GM12878 (cell line): Measurements from ENCODE around the gene PLCG2. TPM values are rescaled to one million over a fixed set of nuclear protein-coding genes. Genes with fewer than 3 reads are reported as not detected.

Experiments
- ATAC-seq: fragments of 200-7000 bp; cut with Tn5 transposase; 3 replicates; pipeline ENCODE4 v1.9.1; 2020; ENCODE audit warnings: mild to moderate bottlenecking, moderate library complexity
- BruUV-seq: library from RNA; stranded (reverse); fragments of 400-500 nt; replicated peaks from 2 replicates; lab custom pipeline; 2021; lab: Mats Ljungman, UMichigan
- CTCF ChIA-PET: fragments of 300-600 bp; sonication (Branson Sonifier 250); formaldehyde crosslinking; extraction: SDS; loops from one replicate; lab custom pipeline; 2021; ENCODE audit warnings: inconsistent platforms; lab: Yijun Ruan, JAX
- POLR2A ChIA-PET: fragments of 350-600 bp; formaldehyde crosslinking; extraction: SDS; loops from one replicate; lab custom pipeline; 2021; ENCODE audit warnings: inconsistent platforms; lab: Charles Lee
- RAD21 ChIA-PET: fragments of 300-600 bp; sonication (Branson Sonifier 250); formaldehyde crosslinking; loops from one replicate; lab custom pipeline; 2023; ENCODE audit warnings: antibody characterized with exemption; ENCODE audit not compliant: unreplicated experiment; lab: Charles Lee
- SMC1A ChIA-PET: fragments of 300-600 bp; sonication (Branson Sonifier 250); formaldehyde crosslinking; loops from one replicate; lab custom pipeline; 2023; ENCODE audit not compliant: unreplicated experiment, uncharacterized antibody; lab: Charles Lee
- DNase-seq: peaks from one replicate; pipeline ENCODE4 v3.0.0-alpha.2; 2011; ENCODE audit warnings: low read depth, low spot score
- FAIRE-seq: peaks from 3 replicates; lab custom pipeline; 2011; peaks lifted over from hg19 to GRCh38; lab: Jason Lieb, UNC
- H2AFZ ChIP-seq: 2 replicates; pipeline ENCODE4 v1.6.0; 2011; ENCODE audit warnings: low read depth, low read length, control low read depth; ENCODE audit not compliant: control insufficient read depth
- H3K27ac ChIP-seq: 2 replicates; pipeline ENCODE4 v1.5.1; 2011; ENCODE audit warnings: control low read depth; ENCODE audit not compliant: control insufficient read depth, insufficient read depth
- H3K27me3 ChIP-seq, 2 experiments: replicated peaks in 1 of 2; 2 replicates each; pipeline versions ENCODE4 v1.6.0 to v1.6.1; 2011; ENCODE audit warnings: low read length in 1 of 2; ENCODE audit not compliant: control insufficient read depth in 2 of 2, insufficient read depth in 2 of 2
- H3K36me3 ChIP-seq, 2 experiments: 2 replicates each; pipeline ENCODE4 v1.5.1; 2011; ENCODE audit warnings: low read length in 1 of 2; ENCODE audit not compliant: control insufficient read depth in 2 of 2, insufficient read depth in 2 of 2
- H3K4me1 ChIP-seq: 2 replicates; pipeline ENCODE4 v1.6.1; 2011; ENCODE audit warnings: mild to moderate bottlenecking, low read length, moderate library complexity, mixed read lengths; ENCODE audit not compliant: control insufficient read depth, insufficient read depth
- H3K4me2 ChIP-seq: 2 replicates; pipeline ENCODE4 v1.6.0; 2011; ENCODE audit warnings: control low read depth; ENCODE audit not compliant: control insufficient read depth, insufficient read depth
- H3K4me3 ChIP-seq: fragments of 200-600 bp; sonication (generic); 2 replicates; pipeline ENCODE4 v1.5.1; 2016
- H3K79me2 ChIP-seq: 2 replicates; pipeline ENCODE4 v1.6.0; 2011; ENCODE audit warnings: low read length; ENCODE audit not compliant: control insufficient read depth, insufficient read depth
- H3K9ac ChIP-seq: 2 replicates; pipeline ENCODE4 v1.8.0; 2011; ENCODE audit warnings: low read length, control low read depth, mixed read lengths; ENCODE audit not compliant: control insufficient read depth, insufficient read depth
- H3K9me3 ChIP-seq: replicated peaks from 3 replicates; pipeline ENCODE4 v1.5.1; 2011; ENCODE audit warnings: mild to moderate bottlenecking, low read length; ENCODE audit not compliant: control insufficient read depth, insufficient read depth
- H4K20me1 ChIP-seq: 2 replicates; pipeline ENCODE4 v1.6.0; 2011; ENCODE audit not compliant: control insufficient read depth, insufficient read depth
- BACH1 ChIP-seq: fragments of 450-650 bp; IDR thresholded peaks from 2 replicates; pipeline ENCODE4 v1.6.1; 2017; ENCODE audit warnings: mild to moderate bottlenecking, borderline replicate concordance
- ETV6 ChIP-seq, 2 experiments: fragments of 450-650 bp in 1 of 2; IDR thresholded peaks in 1 of 2; conservative IDR thresholded peaks in 1 of 2; 2 replicates each; pipeline ENCODE4 v1.6.1; 2014; ENCODE audit warnings: antibody characterized with exemption in 1 of 2, borderline replicate concordance in 1 of 2, low read depth in 1 of 2, mild to moderate bottlenecking in 1 of 2, moderate library complexity in 1 of 2
- NR2C2 ChIP-seq: IDR thresholded peaks from 2 replicates; pipeline ENCODE4 v1.6.1; 2011; ENCODE audit warnings: borderline replicate concordance, low read depth; ENCODE audit not compliant: control insufficient read depth, insufficient read length
- SREBF2 ChIP-seq: IDR thresholded peaks from 2 replicates; pipeline ENCODE4 v1.6.1; 2012; ENCODE audit warnings: mild to moderate bottlenecking, low read length
- TAF1 ChIP-seq: IDR thresholded peaks from 2 replicates; pipeline ENCODE4 v1.6.1; 2011; ENCODE audit warnings: mild to moderate bottlenecking, low read depth, low read length, borderline replicate concordance
- ZNF24 ChIP-seq: fragments of 450-650 bp; IDR thresholded peaks from 2 replicates; pipeline ENCODE4 v1.6.1; 2017; ENCODE audit warnings: antibody characterized with exemption, mild to moderate bottlenecking
- WGBS: methylation state at CpG from one replicate; pipeline ENCODE4 v1.1.6; 2016; ENCODE audit warnings: low lambda C conversion rate; ENCODE audit not compliant: insufficient replicate concordance, insufficient coverage; ENCODE audit errors: missing lambda C conversion rate; 5-methylcytosine and 5-hydroxymethylcytosine counted together
- in situ Hi-C: fragments of 300-500 bp; cut with MboI; formaldehyde crosslinking; loops from 9 replicates; pipeline ENCODE4 v1.14.3; 2018; ENCODE audit warnings: mixed read lengths
- intact Hi-C: fragments of 100-400 bp; cut with micrococcal nuclease; formaldehyde crosslinking; loops from one replicate; pipeline ENCODE4 v1.14.2; 2022; ENCODE audit not compliant: unreplicated experiment
- polyA plus RNA-seq, 11 experiments: library from polyadenylated mRNA; depleted of rRNA in 4 of 11; unstranded in 6 of 11; stranded (reverse) in 5 of 11; fragments of >200 nt; fragmentation: Nextera tagmentation in 4 of 11; fragmentation: Illumina TruSeq in 1 of 11; extraction: Ambion mirVana in 4 of 11; extraction: Trizol in 1 of 11; gene quantifications; 1 replicate in 1 of 11; 2 replicates in 10 of 11; pipeline versions ENCODE4 v1.2.1 to v1.2.3, GENCODE V29; 2011 to 2016; ENCODE audit warnings: inconsistent platforms in 2 of 11, missing spikeins in 2 of 11, low read depth in 1 of 11
- total RNA-seq, 4 experiments: library from RNA; depleted of rRNA in 3 of 4; stranded (reverse); fragments of >200 nt in 3 of 4; fragmentation: Illumina TruSeq in 1 of 4; extraction: Trizol in 1 of 4; gene quantifications; 2 replicates each; pipeline versions ENCODE4 v1.2.1 to v1.2.3, GENCODE V29; 2013 to 2021
- TF ChIP-seq, protein P1 (sequence below): fragments of 450-650 bp; formaldehyde crosslinking; IDR thresholded peaks from 2 replicates; pipeline ENCODE4 v1.4.0; 2022; ENCODE audit warnings: mild to moderate bottlenecking, moderate library complexity

The PLCG2 gene
- total and polyA plus RNA-seq, 10 of the 15 experiments (the other 5 are each of a cell fraction or from before 2014, with no cell fraction given), result 47.6 to 256 (median 149) TPM

GRCh38 chr16:81931927-81932326 is 152.8 kb downstream of the PLCG2 start:
- no TSS peak for BruUV-seq
- H4K20me1 ChIP-seq, result no peaks in the 10 kb centered on the region
- CTCF ChIA-PET, result no interaction called here

More at GRCh38 chr16:81931927-81932326, 152.8 kb downstream of the PLCG2 start:
- H2AFZ ChIP-seq, result no peak overlapping the region
- in situ Hi-C loops (no loop called here), intact Hi-C loops (no loop called here)
- no peak overlapping the region for H3K27ac ChIP-seq
- no peak overlapping the region for H3K4me3 ChIP-seq
- no peak overlapping the region for H3K4me2 ChIP-seq
- H3K36me3 ChIP-seq, result peaks cover 43 to 63% of the 10 kb centered on the region in 2 experiments
- DNase-seq, result no peak
- no peak for FAIRE-seq
- no peaks in the 10 kb centered on the region for H3K9me3 ChIP-seq
- ChIA-PET POLR2A (no interaction called here), SMC1A (no interaction called here), RAD21 (no interaction called here)
- no peak overlapping the region for H3K9ac ChIP-seq
- H3K79me2 ChIP-seq, result no peaks in the 10 kb centered on the region
- no peak for ATAC-seq
- 95% methylated on average over 5 of the region's 5 CpGs for WGBS
- TF ChIP-seq ZNF24 (no peak), BACH1 (no peak), NR2C2 (no peak), ETV6 (conservative IDR thresholded peaks at IDR 0.05 in 1 of 2, IDR thresholded peaks at IDR 0.05 in 1 of 2; ENCODE audit: borderline replicate concordance in 1 of 2, low read depth in 1 of 2) (no peak), TAF1 (no peak), SREBF2 (no peak)
- TF ChIP-seq, protein P1, sequence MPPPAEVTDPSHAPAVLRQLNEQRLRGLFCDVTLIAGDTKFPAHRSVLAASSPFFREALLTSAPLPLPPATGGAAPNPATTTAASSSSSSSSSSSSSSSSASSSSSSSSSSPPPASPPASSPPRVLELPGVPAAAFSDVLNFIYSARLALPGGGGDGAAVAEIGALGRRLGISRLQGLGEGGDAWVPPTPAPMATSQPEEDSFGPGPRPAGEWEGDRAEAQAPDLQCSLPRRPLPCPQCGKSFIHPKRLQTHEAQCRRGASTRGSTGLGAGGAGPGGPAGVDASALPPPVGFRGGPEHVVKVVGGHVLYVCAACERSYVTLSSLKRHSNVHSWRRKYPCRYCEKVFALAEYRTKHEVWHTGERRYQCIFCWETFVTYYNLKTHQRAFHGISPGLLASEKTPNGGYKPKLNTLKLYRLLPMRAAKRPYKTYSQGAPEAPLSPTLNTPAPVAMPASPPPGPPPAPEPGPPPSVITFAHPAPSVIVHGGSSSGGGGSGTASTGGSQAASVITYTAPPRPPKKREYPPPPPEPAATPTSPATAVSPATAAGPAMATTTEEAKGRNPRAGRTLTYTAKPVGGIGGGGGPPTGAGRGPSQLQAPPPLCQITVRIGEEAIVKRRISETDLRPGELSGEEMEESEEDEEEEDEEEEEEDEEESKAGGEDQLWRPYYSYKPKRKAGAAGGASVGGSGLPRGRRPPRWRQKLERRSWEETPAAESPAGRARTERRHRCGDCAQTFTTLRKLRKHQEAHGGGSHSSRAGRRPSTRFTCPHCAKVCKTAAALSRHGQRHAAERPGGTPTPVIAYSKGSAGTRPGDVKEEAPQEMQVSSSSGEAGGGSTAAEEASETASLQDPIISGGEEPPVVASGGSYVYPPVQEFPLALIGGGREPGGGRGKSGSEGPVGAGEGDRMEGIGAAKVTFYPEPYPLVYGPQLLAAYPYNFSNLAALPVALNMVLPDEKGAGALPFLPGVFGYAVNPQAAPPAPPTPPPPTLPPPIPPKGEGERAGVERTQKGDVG (CRISPR knock-in tag), result no peak
- H3K4me1 ChIP-seq, result no peaks in the 10 kb centered on the region
- no peaks in the 10 kb centered on the region for H3K27me3 ChIP-seq
